Upper lobe of left lung (tissue), 4 donors: ENCODE data around the gene RAB11B.

ENCODE experiments used
- CTCF ChIP-seq, 6 experiments: fragments of 450-650 bp in 4 of 6; fragments of 200-600 bp in 2 of 6; sonication (generic) in 2 of 6; IDR thresholded peaks; one replicate each; pipeline ENCODE4 v1.5.1; 2016 to 2019; ENCODE audit warnings: antibody characterized with exemption in 6 of 6
- POLR2A ChIP-seq, 4 donors: fragments of 450-650 bp; IDR thresholded peaks; one replicate each; pipeline ENCODE4 v1.5.1; 2016 to 2017; ENCODE audit warnings: antibody characterized with exemption in 4 of 4, mild to moderate bottlenecking in 2 of 4
- POLR2AphosphoS5 ChIP-seq, 2 donors: sonication (generic); formaldehyde crosslinking; IDR thresholded peaks; one replicate each; pipeline ENCODE4 v1.5.1; 2017; ENCODE audit warnings: antibody characterized with exemption in 2 of 2

- TF ChIP-seq CTCF (IDR thresholded peaks at IDR 0.05) (no peak), POLR2AphosphoS5 (IDR thresholded peaks at IDR 0.05) (no peak), POLR2A (IDR thresholded peaks at IDR 0.05) (no peak)
Measured at GRCh38 chr19:8453616-8454015, 63.5 kb downstream of the RAB11B start.
